B cell (primary cell): ENCODE results near the gene SCNN1G. TPM values are rescaled to one million over a fixed set of nuclear protein-coding genes. Genes with fewer than 3 reads are reported as not detected.

ENCODE experiments used
- ATAC-seq: fragments of 200-7000 bp; cut with Tn5 transposase; one replicate; pipeline ENCODE4 v1.10.0; 2021; ENCODE audit warnings: low read depth, mild to moderate bottlenecking, moderate number of reproducible peaks, moderate library complexity
- CTCF ChIA-PET: fragments of 350-600 bp; sonication (Branson Sonifier 250); formaldehyde crosslinking; loops from one replicate; lab custom pipeline; 2021; ENCODE audit warnings: antibody characterized with exemption, inconsistent platforms; lab: Charles Lee
- POLR2A ChIA-PET: fragments of 350-600 bp; sonication (Branson Sonifier 250); formaldehyde crosslinking; loops from one replicate; lab custom pipeline; 2021; ENCODE audit warnings: antibody characterized with exemption; lab: Charles Lee
- DNase-seq: peaks from one replicate; pipeline ENCODE4 v3.0.0; 2013
- H2AFZ ChIP-seq: 2 replicates; pipeline ENCODE4 v1.6.1; 2012; ENCODE audit warnings: mild to moderate bottlenecking, low read depth, low read length; ENCODE audit not compliant: insufficient read depth, poor library complexity, severe bottlenecking
- H3K27ac ChIP-seq, 2 donors: 1 replicate in 1 of 2; 2 replicates in 1 of 2; pipeline ENCODE4 v1.5.1; 2012 to 2013; ENCODE audit warnings: low read length in 2 of 2, mild to moderate bottlenecking in 2 of 2, moderate library complexity in 1 of 2
- H3K27me3 ChIP-seq, 4 experiments: fragments of 200-600 bp in 1 of 4; sonication (generic) in 1 of 4; replicated peaks in 1 of 4; 1 replicate in 2 of 4; 2 replicates in 2 of 4; pipeline versions ENCODE4 v1.6.1 to v1.7.0; 2013 to 2016; ENCODE audit warnings: low read length in 3 of 4, mild to moderate bottlenecking in 2 of 4, mixed read lengths in 1 of 4, moderate library complexity in 1 of 4; ENCODE audit not compliant: insufficient read depth in 4 of 4, control insufficient read depth in 3 of 4; ENCODE audit errors: control extremely low read depth in 1 of 4
- H3K36me3 ChIP-seq, 2 experiments: replicated peaks in 1 of 2; 1 replicate in 1 of 2; 2 replicates in 1 of 2; pipeline versions ENCODE4 v1.6.1 to v1.7.1; 2013; ENCODE audit warnings: low read length in 1 of 2; ENCODE audit not compliant: insufficient read depth in 2 of 2, control insufficient read depth in 1 of 2; ENCODE audit errors: control extremely low read depth in 1 of 2, extremely low read depth in 1 of 2
- H3K4me1 ChIP-seq, 2 donors: fragments of 200-600 bp in 1 of 2; sonication (generic) in 1 of 2; 1 replicate in 1 of 2; 2 replicates in 1 of 2; pipeline versions ENCODE4 v1.5.1 to v1.6.1; 2013 to 2017; ENCODE audit warnings: low read length in 2 of 2; ENCODE audit not compliant: control insufficient read depth in 2 of 2, insufficient read depth in 2 of 2
- H3K4me2 ChIP-seq: replicated peaks from 2 replicates; pipeline ENCODE3; 2012; ENCODE audit warnings: mild to moderate bottlenecking, low read depth, low read length; ENCODE audit not compliant: poor library complexity, severe bottlenecking
- H3K4me3 ChIP-seq, 5 experiments: fragments of 200-600 bp in 1 of 5; sonication (generic) in 1 of 5; 1 replicate in 3 of 5; 2 replicates in 2 of 5; pipeline versions ENCODE4 v1.5.1 to v1.7.0; 2011 to 2016; ENCODE audit warnings: low read length in 4 of 5, mild to moderate bottlenecking in 4 of 5, low read depth in 2 of 5, control low read depth in 1 of 5, moderate library complexity in 1 of 5; ENCODE audit not compliant: insufficient read depth in 1 of 5; ENCODE audit errors: control extremely low read depth in 1 of 5, extremely low read depth in 1 of 5
- H3K79me2 ChIP-seq: fragments of 200-600 bp; sonication (generic); one replicate; pipeline ENCODE4 v1.6.0; 2016; ENCODE audit warnings: low read length; ENCODE audit not compliant: control insufficient read depth, insufficient read depth
- H3K9ac ChIP-seq: fragments of 200-600 bp; sonication (generic); 2 replicates; pipeline ENCODE4 v1.6.1; 2017; ENCODE audit warnings: mild to moderate bottlenecking, low read length, moderate library complexity
- H3K9me3 ChIP-seq, 3 donors: one replicate each; pipeline versions ENCODE4 v1.6.1 to v1.7.1; 2013; ENCODE audit warnings: low read length in 2 of 3; ENCODE audit not compliant: control insufficient read depth in 2 of 3, insufficient read depth in 1 of 3; ENCODE audit errors: control extremely low read depth in 1 of 3
- H4K20me1 ChIP-seq: 2 replicates; pipeline ENCODE4 v1.6.0; 2012; ENCODE audit warnings: mild to moderate bottlenecking, low read length; ENCODE audit not compliant: insufficient read depth, control insufficient read depth, poor library complexity, severe bottlenecking
- H3K27ac Mint-ChIP-seq: one replicate; pipeline ENCODE4 v1.8.0; 2021; ENCODE audit warnings: mixed read lengths
- H3K27me3 Mint-ChIP-seq: one replicate; pipeline ENCODE4 v1.8.0; 2021; ENCODE audit warnings: mixed read lengths
- H3K4me1 Mint-ChIP-seq: one replicate; pipeline ENCODE4 v1.8.0; 2021; ENCODE audit warnings: mixed read lengths
- H3K4me3 Mint-ChIP-seq: one replicate; pipeline ENCODE4 v1.8.0; 2021; ENCODE audit warnings: mixed read lengths
- H3K9me3 Mint-ChIP-seq: one replicate; pipeline ENCODE4 v1.8.0; 2022; ENCODE audit warnings: mixed read lengths; ENCODE audit not compliant: insufficient read depth
- EZH2 ChIP-seq: IDR thresholded peaks from 2 replicates; pipeline ENCODE4 v1.6.1; 2012; ENCODE audit warnings: borderline replicate concordance, low read depth, mild to moderate bottlenecking, moderate library complexity, low read length; ENCODE audit not compliant: insufficient read depth, poor library complexity, severe bottlenecking
- WGBS: methylation state at CpG from one replicate; pipeline ENCODE4 v1.1.5; 2013; ENCODE audit warnings: missing lambda C conversion rate; ENCODE audit not compliant: insufficient coverage; 5-methylcytosine and 5-hydroxymethylcytosine counted together
- intact Hi-C: fragments of 100-400 bp; cut with micrococcal nuclease; formaldehyde crosslinking; loops from one replicate; pipeline ENCODE4 v1.10.0; 2022
- polyA plus RNA-seq: library from polyadenylated mRNA; depleted of rRNA; stranded (reverse); fragments of >200 nt; gene quantifications from 2 replicates; pipeline ENCODE4 v1.2.3, GENCODE V29; 2012
- total RNA-seq, 2 donors: library from RNA; stranded (reverse); fragments of 120-200 nt in 1 of 2; gene quantifications; 1 replicate in 1 of 2; 2 replicates in 1 of 2; pipeline versions ENCODE4 v1.2.3 to v1.2.4, GENCODE V29; 2013 to 2022
- TF ChIP-seq, protein P1 (sequence below): fragments of 200-600 bp; IDR thresholded peaks from one replicate; pipeline ENCODE4 v1.8.0; 2022; ENCODE audit warnings: antibody characterized with exemption, mild to moderate bottlenecking

Gene SCNN1G
- total and polyA plus RNA-seq, 2 donors (not counting 1 experiment from before 2014, with no cell fraction given): not detected

DNA sequence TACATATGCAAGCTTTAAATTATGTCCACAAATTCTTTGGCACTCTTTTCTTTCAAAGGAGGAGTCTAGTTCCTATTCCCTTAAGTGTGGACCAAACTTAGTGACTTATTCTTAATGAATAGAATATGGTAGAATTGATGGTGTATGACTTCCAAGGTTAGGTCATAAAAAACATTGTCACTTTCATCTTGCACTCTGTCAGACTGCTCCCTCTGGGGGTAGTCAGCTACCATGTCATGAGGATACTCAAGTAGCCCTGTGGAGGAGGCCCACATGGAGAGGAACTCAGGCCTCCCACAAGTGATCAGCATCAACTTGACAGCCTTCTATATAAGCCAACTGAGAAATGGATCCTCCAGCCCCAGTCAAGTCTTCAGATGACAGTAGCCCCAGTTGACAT is 61.6 kb downstream of the SCNN1G start:
- Histone ChIP-seq H3K4me1 (no peaks in the 10 kb centered on the region), H3K4me3 (no peak overlapping the region), H3K9ac (no peak overlapping the region), H3K4me2 (no peak overlapping the region), H3K36me3 (no peaks in the 10 kb centered on the region), H3K27ac (no peak overlapping the region), H3K79me2 (no peaks in the 10 kb centered on the region), H2AFZ (no peak overlapping the region), H3K9me3 (peaks cover 0 to 6% (median 2%) of the 10 kb centered on the region in 3 donors), H4K20me1 (no peaks in the 10 kb centered on the region), H3K27me3 (no peaks in the 10 kb centered on the region)
- intact Hi-C loops: no loop called here
- CTCF ChIA-PET: no interaction called here
- Mint-ChIP-seq H3K27ac (no peak overlapping the region), H3K9me3 (peaks cover 3% of the 10 kb centered on the region), H3K4me3 (no peak overlapping the region), H3K27me3 (peaks cover 4% of the 10 kb centered on the region), H3K4me1 (no peaks in the 10 kb centered on the region)
- DNase-seq (no peak), ATAC-seq (no peak)
- POLR2A ChIA-PET: no interaction called here
- TF ChIP-seq EZH2: no peak
- TF ChIP-seq, protein P1, sequence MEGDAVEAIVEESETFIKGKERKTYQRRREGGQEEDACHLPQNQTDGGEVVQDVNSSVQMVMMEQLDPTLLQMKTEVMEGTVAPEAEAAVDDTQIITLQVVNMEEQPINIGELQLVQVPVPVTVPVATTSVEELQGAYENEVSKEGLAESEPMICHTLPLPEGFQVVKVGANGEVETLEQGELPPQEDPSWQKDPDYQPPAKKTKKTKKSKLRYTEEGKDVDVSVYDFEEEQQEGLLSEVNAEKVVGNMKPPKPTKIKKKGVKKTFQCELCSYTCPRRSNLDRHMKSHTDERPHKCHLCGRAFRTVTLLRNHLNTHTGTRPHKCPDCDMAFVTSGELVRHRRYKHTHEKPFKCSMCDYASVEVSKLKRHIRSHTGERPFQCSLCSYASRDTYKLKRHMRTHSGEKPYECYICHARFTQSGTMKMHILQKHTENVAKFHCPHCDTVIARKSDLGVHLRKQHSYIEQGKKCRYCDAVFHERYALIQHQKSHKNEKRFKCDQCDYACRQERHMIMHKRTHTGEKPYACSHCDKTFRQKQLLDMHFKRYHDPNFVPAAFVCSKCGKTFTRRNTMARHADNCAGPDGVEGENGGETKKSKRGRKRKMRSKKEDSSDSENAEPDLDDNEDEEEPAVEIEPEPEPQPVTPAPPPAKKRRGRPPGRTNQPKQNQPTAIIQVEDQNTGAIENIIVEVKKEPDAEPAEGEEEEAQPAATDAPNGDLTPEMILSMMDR: no peak

DNA sequence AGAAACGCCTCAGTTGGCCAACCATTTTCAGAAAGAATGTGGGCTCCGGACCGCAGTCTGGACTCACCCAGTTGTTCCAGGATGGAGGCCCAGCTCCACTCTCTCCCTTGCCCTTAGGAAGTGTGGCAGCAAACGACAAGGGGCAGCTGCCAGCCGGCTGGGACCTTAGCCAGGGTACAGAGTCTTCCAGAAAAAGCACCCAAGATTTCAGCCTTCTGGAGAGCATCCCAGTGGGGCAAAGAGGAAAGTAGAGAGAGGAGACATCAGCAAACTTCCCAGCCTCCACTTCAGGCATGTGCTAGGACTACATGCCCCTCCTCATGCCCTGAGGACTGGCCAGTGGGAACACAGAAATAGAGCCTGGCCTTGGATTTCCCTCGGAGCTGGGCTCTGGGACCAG is 62.7 kb downstream of the SCNN1G start:
- Histone ChIP-seq H3K9me3 (peaks cover 0 to 6% (median 5%) of the 10 kb centered on the region in 3 donors), H3K4me1 (no peaks in the 10 kb centered on the region), H3K9ac (no peak overlapping the region), H3K79me2 (no peaks in the 10 kb centered on the region), H3K36me3 (no peaks in the 10 kb centered on the region), H3K4me2 (no peak overlapping the region), H2AFZ (no peak overlapping the region), H3K4me3 (no peak overlapping the region), H4K20me1 (no peaks in the 10 kb centered on the region), H3K27me3 (no peaks in the 10 kb centered on the region), H3K27ac (no peak overlapping the region)
- ATAC-seq (no peak), DNase-seq (no peak)
- no peaks in the 10 kb centered on the region for H3K4me1 Mint-ChIP-seq
- WGBS: 83% methylated on average over 4 of the region's 6 CpGs
- intact Hi-C loops: no loop called here
- peaks cover 6% of the 10 kb centered on the region for H3K9me3 Mint-ChIP-seq
- POLR2A ChIA-PET: no interaction called here
- H3K27ac Mint-ChIP-seq: no peak overlapping the region
- peaks cover 4% of the 10 kb centered on the region for H3K27me3 Mint-ChIP-seq
- no peak overlapping the region for H3K4me3 Mint-ChIP-seq
- TF ChIP-seq EZH2: no peak
- TF ChIP-seq, protein P1: no peak
- CTCF ChIA-PET: no interaction called here
